AG10803 (cell line): ENCODE results near the gene MFSD6L.
A peak's percentile ranks its signal among the peaks of the same experiment; 100 is the strongest.

Source experiments
- DNase-seq: peaks from one replicate; pipeline ENCODE4 v3.0.0; 2010; ENCODE audit warnings: low read depth
- H3K4me3 ChIP-seq: 2 replicates; pipeline ENCODE4 v1.5.1; 2011; ENCODE audit warnings: mild to moderate bottlenecking, low read length, control low read depth
- TF ChIP-seq, protein P1 (sequence below): conservative IDR thresholded peaks from 2 replicates; pipeline ENCODE4 v1.5.1; 2011; ENCODE audit warnings: mild to moderate bottlenecking, low read length, control low read depth, inconsistent platforms

MFSD6L gene

DNA sequence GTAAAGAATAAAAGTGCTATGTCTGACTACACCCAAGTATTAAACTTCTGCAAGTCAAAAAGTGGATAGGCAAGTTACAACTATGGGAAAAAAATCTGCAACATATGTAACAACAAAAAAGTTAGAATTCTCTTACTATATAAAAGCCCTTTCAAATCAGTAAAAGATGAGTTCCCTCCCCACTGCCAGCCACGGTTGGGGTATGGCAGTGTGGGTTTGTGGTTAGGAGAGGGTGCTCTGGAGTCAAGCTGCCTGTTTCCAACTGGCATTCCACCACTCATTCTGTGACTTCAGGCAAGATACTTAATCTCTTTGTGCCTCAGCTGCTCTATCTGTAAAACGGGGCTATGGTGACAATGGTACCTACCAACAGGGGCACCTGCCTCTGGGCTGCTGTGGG, 26.6 kb upstream of the MFSD6L start:
- no peak for DNase-seq
- no peak overlapping the region for H3K4me3 ChIP-seq
- TF ChIP-seq, protein P1, sequence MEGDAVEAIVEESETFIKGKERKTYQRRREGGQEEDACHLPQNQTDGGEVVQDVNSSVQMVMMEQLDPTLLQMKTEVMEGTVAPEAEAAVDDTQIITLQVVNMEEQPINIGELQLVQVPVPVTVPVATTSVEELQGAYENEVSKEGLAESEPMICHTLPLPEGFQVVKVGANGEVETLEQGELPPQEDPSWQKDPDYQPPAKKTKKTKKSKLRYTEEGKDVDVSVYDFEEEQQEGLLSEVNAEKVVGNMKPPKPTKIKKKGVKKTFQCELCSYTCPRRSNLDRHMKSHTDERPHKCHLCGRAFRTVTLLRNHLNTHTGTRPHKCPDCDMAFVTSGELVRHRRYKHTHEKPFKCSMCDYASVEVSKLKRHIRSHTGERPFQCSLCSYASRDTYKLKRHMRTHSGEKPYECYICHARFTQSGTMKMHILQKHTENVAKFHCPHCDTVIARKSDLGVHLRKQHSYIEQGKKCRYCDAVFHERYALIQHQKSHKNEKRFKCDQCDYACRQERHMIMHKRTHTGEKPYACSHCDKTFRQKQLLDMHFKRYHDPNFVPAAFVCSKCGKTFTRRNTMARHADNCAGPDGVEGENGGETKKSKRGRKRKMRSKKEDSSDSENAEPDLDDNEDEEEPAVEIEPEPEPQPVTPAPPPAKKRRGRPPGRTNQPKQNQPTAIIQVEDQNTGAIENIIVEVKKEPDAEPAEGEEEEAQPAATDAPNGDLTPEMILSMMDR: no peak

DNA sequence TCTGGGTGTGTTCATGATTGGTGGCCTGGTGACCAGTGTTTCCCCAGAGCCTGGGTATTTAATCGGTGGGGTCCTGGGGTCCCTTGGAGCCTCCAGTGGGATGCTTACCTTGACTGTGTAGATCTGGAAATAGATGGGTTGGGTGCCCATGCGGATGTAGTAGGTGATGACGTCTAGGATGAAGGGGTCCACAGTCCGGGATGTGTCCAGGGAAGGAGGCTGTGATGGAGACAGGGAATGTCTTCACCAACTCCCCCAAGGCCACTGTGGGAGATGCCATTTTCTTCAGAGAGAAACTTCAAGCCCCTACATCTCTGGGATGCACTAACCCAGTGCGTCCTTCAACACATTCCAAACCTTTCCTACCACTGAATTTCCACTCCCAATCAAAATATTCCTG, 24.1 kb upstream of the MFSD6L start:
- TF ChIP-seq, protein P1: no peak
- no peak overlapping the region for H3K4me3 ChIP-seq
- DNase-seq: no peak

DNA sequence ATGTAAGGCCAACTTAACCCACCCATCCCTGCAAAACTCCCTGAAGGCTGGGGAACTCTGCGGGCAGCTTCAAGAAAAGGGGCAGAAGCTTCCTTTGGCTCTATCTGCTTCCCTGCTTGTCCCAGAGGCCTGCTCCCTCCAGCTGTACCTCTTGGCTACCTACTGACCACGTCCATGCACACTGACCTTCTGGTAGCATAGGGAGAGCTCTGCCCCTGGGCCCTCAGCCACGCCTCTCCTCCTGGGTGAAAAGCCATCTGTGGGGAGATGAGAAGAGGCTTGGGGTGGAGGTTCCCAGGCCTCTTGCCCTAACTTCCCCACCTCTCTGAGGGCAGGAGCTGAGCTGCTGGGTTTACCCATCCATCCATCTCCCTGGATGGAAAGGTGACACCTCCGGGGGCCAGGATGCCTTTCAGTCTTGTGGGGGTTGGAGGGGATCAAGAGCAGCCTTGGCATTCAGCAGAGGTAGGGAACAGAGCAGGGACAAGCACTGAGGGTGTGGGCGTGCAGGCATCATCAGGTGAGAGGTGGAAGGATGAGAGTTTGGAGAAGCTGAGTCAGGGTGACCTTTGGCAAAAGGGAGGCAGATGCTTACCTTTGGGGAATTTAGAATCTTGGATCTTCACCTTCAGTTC, 23.4 kb upstream of the MFSD6L start:
- TF ChIP-seq, protein P1: no peak
- H3K4me3 ChIP-seq: no peak overlapping the region
- DNase-seq: no peak

DNA sequence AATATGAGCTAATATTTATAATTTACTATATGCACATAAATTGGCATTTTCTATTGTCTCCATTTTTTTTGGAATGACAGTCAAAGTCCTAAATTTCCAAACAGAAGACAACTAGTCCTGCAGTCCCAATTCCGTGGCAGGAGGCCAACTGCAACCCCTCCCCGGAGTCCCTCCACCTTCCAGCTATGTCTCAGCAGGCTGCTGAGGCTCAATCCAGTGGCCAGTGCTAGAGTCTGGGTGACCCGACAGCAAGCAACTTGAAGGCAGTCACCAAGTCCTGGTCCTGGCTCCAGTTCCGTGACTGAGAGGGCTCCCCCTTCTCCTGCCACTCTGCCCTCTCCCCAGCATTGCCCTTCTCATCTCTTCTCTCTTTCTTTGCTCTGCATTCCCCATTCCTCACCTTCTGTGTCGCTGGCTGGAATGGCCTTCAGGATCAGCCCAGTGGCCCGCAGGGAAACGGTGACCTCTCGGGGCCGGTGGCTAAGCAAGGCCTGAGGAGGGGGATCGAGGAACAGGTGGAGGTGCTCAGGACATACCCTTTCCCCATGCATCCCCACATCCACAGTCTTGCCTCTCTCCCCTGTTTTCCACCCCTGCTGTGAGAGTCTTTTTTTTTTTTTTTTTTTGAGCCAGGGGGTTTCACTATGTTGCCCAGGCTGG, 22.4 kb upstream of the MFSD6L start:
- TF ChIP-seq, protein P1: no peak
- no peak for DNase-seq
- no peak overlapping the region for H3K4me3 ChIP-seq

DNA sequence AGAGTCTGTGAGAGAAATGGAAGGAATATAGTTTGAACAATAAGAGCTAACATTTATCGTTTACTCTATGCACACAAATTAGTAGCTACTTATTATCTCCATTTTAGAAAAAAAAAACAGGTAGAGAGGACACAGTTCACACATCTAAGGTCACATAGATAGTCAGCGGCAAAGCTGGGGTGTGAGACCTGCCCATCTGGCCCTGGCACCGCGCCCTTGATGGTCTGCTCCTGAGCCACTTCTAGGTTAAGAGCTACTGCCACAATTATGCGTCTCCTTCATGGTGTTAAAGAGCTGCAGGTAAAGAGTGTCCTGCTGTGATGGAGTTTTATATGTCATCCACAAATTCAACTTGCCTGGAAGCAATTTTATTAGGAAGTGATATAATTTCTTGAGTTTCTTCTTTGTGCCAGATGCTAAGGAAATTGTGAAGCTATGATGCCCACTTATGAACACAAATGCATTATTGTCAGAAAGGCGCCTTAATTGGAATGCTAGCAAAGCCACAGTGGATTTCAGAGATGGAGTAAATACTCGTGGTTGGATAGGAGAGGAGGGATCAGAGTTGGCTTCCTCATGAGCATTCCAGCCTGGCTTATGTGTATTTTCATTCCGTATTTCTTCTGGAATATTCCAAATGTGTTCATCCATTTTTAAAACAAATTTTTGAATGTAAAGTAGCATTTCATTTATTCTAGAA, 21.3 kb upstream of the MFSD6L start:
- peak; percentile 27 for DNase-seq

DNA sequence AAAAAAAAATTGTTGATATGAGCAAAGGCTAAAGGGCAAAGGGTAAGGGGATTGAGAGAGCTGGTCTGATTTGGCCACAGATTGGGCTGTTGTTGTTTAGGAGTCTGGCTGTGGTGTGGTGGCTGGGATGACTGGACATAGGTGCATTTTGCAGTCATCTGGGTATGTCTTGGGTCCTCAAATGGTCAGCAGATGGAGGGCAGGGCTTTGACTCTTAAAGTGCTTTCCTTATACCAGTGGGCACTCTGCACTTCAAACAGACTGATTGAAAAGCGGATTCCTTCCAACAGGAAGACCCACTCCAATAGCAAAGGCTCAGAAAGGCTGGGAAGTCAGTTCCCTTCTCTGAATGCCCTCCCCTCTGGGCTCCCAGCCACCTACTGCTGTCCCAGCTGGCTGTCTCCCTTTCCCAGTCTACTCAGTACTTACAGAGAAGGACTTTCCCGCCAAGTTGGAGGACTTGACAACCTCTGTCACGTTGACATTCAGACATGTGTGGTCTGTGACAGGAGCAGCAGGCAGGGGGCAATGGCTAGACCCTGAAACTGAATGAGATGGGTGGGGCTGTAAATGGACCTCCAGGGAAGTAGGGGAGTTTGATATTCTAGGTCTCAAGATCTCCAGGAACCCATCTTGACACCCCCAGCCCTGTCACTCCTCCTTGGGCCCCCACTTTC, 19.6 kb upstream of the MFSD6L start:
- DNase-seq: no peak
- no peak overlapping the region for H3K4me3 ChIP-seq

More for the DNA sequence above, 21.3 kb upstream of the MFSD6L start:
- TF ChIP-seq, protein P1: no peak
- no peak overlapping the region for H3K4me3 ChIP-seq

More for the DNA sequence above, 19.6 kb upstream of the MFSD6L start:
- TF ChIP-seq, protein P1: no peak
